22Rv1 (cell line): ENCODE measurements around the gene ATG13.
"Not testable (repeated sequence)": the region's sequence is repeated elsewhere in the genome, so short reads cannot be mapped to it uniquely, and the experiment has no call there.

Experiments
- H3K27ac ChIP-seq: fragments of 450-650 bp; 2 replicates; pipeline ENCODE4 v1.5.1; 2017
- CTCF ChIP-seq: fragments of 450-650 bp; IDR thresholded peaks from 2 replicates; pipeline ENCODE4 v1.5.1; 2017; ENCODE audit warnings: mild to moderate bottlenecking
- ZFX ChIP-seq: fragments of 450-650 bp; IDR thresholded peaks from 2 replicates; pipeline ENCODE4 v1.6.1; 2017; ENCODE audit warnings: antibody characterized with exemption, borderline replicate concordance

ATG13 gene

DNA sequence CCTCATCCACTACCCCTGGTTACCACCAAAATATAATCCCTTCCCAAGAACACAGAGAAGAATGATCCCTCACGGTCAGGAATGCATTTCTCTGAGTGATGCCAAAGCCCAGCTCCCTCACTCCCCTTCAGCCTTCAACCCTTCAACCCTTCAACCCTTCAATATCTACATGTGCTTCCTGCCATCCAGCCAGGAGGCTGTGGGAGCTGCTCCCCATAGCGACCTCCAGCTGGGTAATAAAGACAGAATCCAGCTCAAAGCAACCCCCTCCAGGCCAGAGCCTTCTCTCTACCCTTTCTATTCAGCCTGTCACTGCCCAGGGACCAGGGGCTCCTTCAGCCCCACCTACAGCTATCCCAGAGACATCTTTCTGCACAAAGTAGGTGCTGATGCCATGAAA is 80.4 kb downstream of the ATG13 start:
- peak overlapping the region; percentile 93; the same call in 1 of the 2 replicates for H3K27ac ChIP-seq
- no peak for TF ChIP-seq ZFX
- TF ChIP-seq CTCF, result no peak

DNA sequence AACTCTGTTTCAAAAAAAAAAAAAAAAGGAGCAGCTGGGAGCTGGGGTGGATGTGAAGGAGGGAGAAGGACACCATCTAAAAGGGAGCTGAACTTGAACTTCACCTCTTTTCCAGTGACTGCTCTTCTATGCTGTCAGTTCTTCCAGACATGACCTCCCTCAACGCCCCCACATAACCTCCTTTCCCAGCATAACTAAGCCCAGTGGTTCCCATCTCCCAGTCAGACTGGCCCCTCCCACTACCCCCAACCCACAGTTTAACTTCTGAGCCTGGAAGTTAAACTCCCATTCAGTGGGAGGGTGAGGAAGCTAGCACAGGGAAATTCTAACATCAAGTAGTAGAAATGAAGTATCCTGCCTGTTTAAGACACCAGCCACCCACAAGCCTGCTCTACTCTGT is 81.2 kb downstream of the ATG13 start:
- TF ChIP-seq CTCF (no peak), ZFX (no peak)
- H3K27ac ChIP-seq, result peak overlapping the region; percentile 93; the same call in 1 of the 2 replicates

DNA sequence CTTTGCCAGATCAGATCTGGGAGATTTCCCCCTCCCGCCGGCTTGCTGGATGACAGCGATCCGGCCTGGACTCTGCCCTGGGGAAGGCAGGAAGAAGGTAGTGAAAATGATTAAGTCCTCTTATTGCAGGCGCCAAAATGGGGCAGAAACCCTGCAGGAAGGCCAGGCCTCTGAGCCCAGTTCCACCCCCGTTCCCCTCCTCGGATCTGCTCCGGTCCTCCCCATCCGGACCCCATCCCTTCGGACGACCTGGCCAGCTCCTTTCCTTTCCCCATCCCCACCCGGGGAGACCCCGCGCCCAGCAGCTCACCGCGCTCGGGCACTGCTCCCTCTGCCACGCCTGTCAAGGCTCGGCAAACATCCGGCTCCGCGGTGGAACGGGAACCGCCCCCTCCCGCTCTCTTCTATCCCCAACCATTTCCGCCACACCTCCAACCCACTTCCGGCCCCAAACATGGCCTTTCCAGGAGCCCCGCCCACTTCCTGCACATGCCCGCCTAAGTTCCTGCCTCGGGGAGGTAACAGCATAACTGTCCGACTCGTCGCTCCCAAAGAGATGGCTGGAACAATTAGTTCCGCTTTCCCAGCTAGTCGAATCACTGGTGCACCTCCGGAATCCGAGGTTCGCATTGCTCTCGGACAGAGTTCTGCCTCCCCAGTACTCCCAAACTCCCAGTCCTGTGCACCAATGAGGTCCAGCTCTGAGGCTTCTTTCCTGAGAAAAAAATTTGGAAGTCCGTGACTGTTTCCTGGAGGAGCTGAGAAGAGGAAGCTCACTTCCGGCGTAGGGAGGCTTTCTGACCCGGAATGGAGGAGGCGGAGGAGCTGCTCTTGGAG is 83.1 kb downstream of the ATG13 start, which contains the start of the genes ARHGAP1 and ZNF408:
Gene ARHGAP1, minus strand, starts transcription at position 379 of the 837 bp plus-strand sequence. CDS start 4,512 bp downstream, outside the sequence.
Gene ZNF408, plus strand, starts transcription at position 791 of the 837 bp plus-strand sequence. Its CDS starts 17 bp downstream, at position 808.
- TF ChIP-seq ZFX, result no peak
- no peak for TF ChIP-seq CTCF
- peak within 1 kb of the TSS; percentile 93 for H3K27ac ChIP-seq

- H3K27ac ChIP-seq, result peak overlapping the region; percentile 93
These were observed 83.8 kb downstream of the ATG13 start for GRCh38 chr11:46701078-46701654.

DNA sequence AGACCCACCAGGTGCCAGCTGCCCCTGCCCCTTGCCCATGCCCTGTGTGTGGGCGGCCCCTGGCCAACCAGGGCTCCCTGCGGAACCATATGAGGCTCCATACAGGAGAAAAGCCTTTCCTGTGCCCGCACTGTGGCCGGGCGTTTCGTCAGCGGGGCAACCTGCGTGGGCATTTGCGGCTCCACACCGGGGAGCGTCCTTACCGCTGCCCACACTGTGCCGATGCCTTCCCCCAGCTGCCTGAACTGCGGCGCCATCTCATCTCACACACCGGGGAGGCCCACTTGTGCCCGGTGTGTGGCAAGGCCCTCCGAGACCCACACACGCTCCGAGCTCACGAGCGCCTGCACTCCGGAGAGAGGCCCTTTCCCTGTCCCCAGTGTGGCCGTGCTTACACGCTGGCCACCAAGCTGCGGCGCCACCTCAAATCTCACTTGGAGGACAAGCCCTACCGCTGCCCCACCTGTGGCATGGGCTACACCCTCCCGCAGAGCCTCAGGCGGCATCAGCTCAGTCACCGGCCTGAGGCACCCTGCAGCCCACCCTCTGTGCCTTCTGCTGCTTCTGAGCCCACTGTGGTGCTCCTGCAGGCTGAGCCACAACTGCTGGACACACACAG is 87.8 kb downstream of the ATG13 start:
- TF ChIP-seq ZFX, result no peak
- no peak for TF ChIP-seq CTCF
- H3K27ac ChIP-seq, result no peak overlapping the region

More at GRCh38 chr11:46701078-46701654, 83.8 kb downstream of the ATG13 start:
- TF ChIP-seq ZFX (no peak), CTCF (no peak)

DNA sequence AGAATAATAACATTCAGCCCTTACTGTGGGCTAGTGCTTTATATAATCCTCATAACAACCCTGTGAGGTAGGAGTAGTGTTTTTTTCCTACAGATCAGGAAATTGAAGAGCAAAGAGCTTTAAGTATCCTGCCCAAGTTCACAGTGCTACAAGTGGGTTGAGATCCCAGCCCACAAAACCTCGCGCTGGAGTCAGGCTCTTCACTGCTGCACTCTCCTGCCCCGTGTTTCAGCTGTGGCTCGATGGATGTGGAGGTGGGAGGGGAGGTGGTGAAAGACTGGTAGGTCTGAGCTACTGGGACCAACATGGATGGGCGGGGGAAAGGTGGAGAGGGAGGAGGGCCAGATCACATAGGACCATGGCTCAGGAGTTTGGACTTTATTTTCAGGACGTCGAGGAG is 89.5 kb downstream of the ATG13 start:
- H3K27ac ChIP-seq, result no peak overlapping the region
- TF ChIP-seq CTCF (no peak), ZFX (no peak)

GRCh38 chr11:46709351-46709750 is 92.0 kb downstream of the ATG13 start:
- H3K27ac ChIP-seq, result not testable (repeated sequence)
